ENCODE data around the gene MARCO. TPM values are rescaled to one million over a fixed set of nuclear protein-coding genes. Genes with fewer than 3 reads are reported as not detected.
"Not testable (repeated sequence)": the region's sequence is repeated elsewhere in the genome, so short reads cannot be mapped to it uniquely, and the experiment has no call there.

MARCO gene
- total and polyA plus RNA-seq, 2 donors (not counting 3 experiments of a cell fraction or from before 2014, with no cell fraction given): not detected

GRCh38 chr2:119037922-119038321 is 95.9 kb downstream of the MARCO start:
- dilution Hi-C loops (cut with MboI; ENCODE audit: extremely low pct_ligation_motif_present, low sequenced_read_pairs); intact Hi-C loops (cut with micrococcal nuclease); H3K9me3 ChIP-seq (replicated peaks; ENCODE audit: control insufficient read depth, insufficient read depth, low read length); H3K27ac ChIP-seq (ENCODE audit: insufficient read depth, low read depth, low read length); H4K20me1 ChIP-seq (replicated peaks; ENCODE audit: control insufficient read depth, extremely low read depth, insufficient read depth, low read length); H3K27me3 ChIP-seq (ENCODE audit: control insufficient read depth in 2 of 2, insufficient read depth in 2 of 2, low read length in 2 of 2); BruUV-seq (replicated peaks); H3K79me2 ChIP-seq (ENCODE audit: control insufficient read depth, insufficient read depth, low read length); H3K36me3 ChIP-seq (ENCODE audit: control insufficient read depth in 2 of 2, extremely low read depth in 1 of 2, insufficient read depth in 2 of 2, low read length in 2 of 2); H3K4me1 ChIP-seq (ENCODE audit: control insufficient read depth, extremely low read depth, insufficient read depth, low read length); H3K4me3 ChIP-seq (replicated peaks in 1 of 3; ENCODE audit: insufficient read depth in 1 of 3, low read depth in 1 of 3, low read length in 3 of 3); POLR2A ChIA-PET; H3K9me1 ChIP-seq (replicated peaks; ENCODE audit: control insufficient read depth, extremely low read depth, insufficient read depth, low read length); H3K4me2 ChIP-seq (ENCODE audit: insufficient read depth, low read length); DNase-seq (ENCODE audit: low read depth, low spot score); FAIRE-seq; H3K9ac ChIP-seq (replicated peaks; ENCODE audit: extremely low read depth, insufficient read depth, low read length); CTCF ChIA-PET; H2AFZ ChIP-seq (ENCODE audit: low read depth, low read length): not testable (repeated sequence)

- no peak for FAIRE-seq
- Histone ChIP-seq H3K27me3 (ENCODE audit: control insufficient read depth in 2 of 2, insufficient read depth in 2 of 2, low read length in 2 of 2) (no peaks in the 10 kb centered on the region), H3K4me3 (replicated peaks in 1 of 3; ENCODE audit: insufficient read depth in 1 of 3, low read depth in 1 of 3, low read length in 3 of 3) (no peak overlapping the region), H3K9me3 (replicated peaks; ENCODE audit: control insufficient read depth, insufficient read depth, low read length) (no peaks in the 10 kb centered on the region), H3K9ac (replicated peaks; ENCODE audit: extremely low read depth, insufficient read depth, low read length) (no peak overlapping the region), H3K4me2 (ENCODE audit: insufficient read depth, low read length) (no peak overlapping the region), H3K36me3 (ENCODE audit: control insufficient read depth in 2 of 2, extremely low read depth in 1 of 2, insufficient read depth in 2 of 2, low read length in 2 of 2) (no peaks in the 10 kb centered on the region), H2AFZ (ENCODE audit: low read depth, low read length) (no peak overlapping the region), H3K27ac (ENCODE audit: insufficient read depth, low read depth, low read length) (no peak overlapping the region), H3K4me1 (ENCODE audit: control insufficient read depth, extremely low read depth, insufficient read depth, low read length) (no peaks in the 10 kb centered on the region), H3K9me1 (replicated peaks; ENCODE audit: control insufficient read depth, extremely low read depth, insufficient read depth, low read length) (no peaks in the 10 kb centered on the region), H4K20me1 (replicated peaks; ENCODE audit: control insufficient read depth, extremely low read depth, insufficient read depth, low read length) (no peaks in the 10 kb centered on the region), H3K79me2 (ENCODE audit: control insufficient read depth, insufficient read depth, low read length) (no peaks in the 10 kb centered on the region)
- ChIA-PET CTCF (no interaction called here), POLR2A (no interaction called here)
- TF ChIP-seq GATA2 (IDR thresholded peaks at IDR 0.05; ENCODE audit: insufficient read depth, insufficient read length, low read depth, low read length): no peak
- no peak for TF ChIP-seq MYC (IDR thresholded peaks at IDR 0.05; ENCODE audit: low read depth, low read length)
- no peak for TF ChIP-seq MAX (IDR thresholded peaks at IDR 0.05; ENCODE audit: insufficient read depth, insufficient read length)
- no peak for TF ChIP-seq CTCF (IDR thresholded peaks at IDR 0.05; ENCODE audit: extremely low read depth in 1 of 2, insufficient read depth in 1 of 2, low read depth in 1 of 2, low read length in 2 of 2)
- TF ChIP-seq JUN (IDR thresholded peaks at IDR 0.05; ENCODE audit: borderline replicate concordance, insufficient read depth, insufficient read length, low read depth): no peak
- intact Hi-C loops (cut with micrococcal nuclease): no loop called here
- dilution Hi-C loops (cut with MboI; ENCODE audit: extremely low pct_ligation_motif_present, low sequenced_read_pairs): no loop called here
- no peak for DNase-seq (ENCODE audit: low read depth, low spot score)
- no TSS peak for BruUV-seq (replicated peaks)
Observed at GRCh38 chr2:119040730-119041129, 98.7 kb downstream of the MARCO start.

Other genes starting within 250 kb of the MARCO start
- gene EN1, start 94.5 kb upstream of the MARCO start, total RNA-seq: not detected in 2 replicates
- gene EN1, start 94.5 kb upstream of the MARCO start, polyA plus RNA-seq: not detected in 2 replicates
- not detected in 2 replicates for gene C1QL2, start 216.6 kb downstream of the MARCO start, total RNA-seq
- gene C1QL2, start 216.6 kb downstream of the MARCO start, polyA plus RNA-seq: not detected in 2 replicates